Testis (tissue), 3 donors: ENCODE results near the gene TAGAP. TPM values are rescaled to one million over a fixed set of nuclear protein-coding genes. Genes with fewer than 3 reads are reported as not detected.

Experiments
- DNase-seq: peaks from one replicate; pipeline ENCODE4 v3.0.0-alpha.2; 2019
- H3K27ac ChIP-seq, 2 donors: fragments of 200-600 bp; sonication (generic); one replicate each; pipeline ENCODE4 v1.5.1; 2019
- H3K27me3 ChIP-seq: fragments of 200-600 bp; sonication (generic); one replicate; pipeline ENCODE4 v1.5.1; 2019
- H3K36me3 ChIP-seq: fragments of 200-600 bp; sonication (generic); one replicate; pipeline ENCODE4 v1.5.1; 2017; ENCODE audit warnings: low read depth; ENCODE audit errors: missing control alignments
- H3K4me1 ChIP-seq: fragments of 200-600 bp; sonication (generic); one replicate; pipeline ENCODE4 v1.5.1; 2019
- H3K4me3 ChIP-seq, 2 donors: fragments of 200-600 bp; sonication (generic); one replicate each; pipeline ENCODE4 v1.5.1; 2017 to 2019
- H3K9me3 ChIP-seq: fragments of 200-600 bp; sonication (generic); one replicate; pipeline ENCODE4 v1.5.1; 2017
- CTCF ChIP-seq, 3 experiments: fragments of 450-650 bp in 2 of 3; fragments of 200-600 bp in 1 of 3; sonication (generic) in 1 of 3; IDR thresholded peaks; one replicate each; pipeline ENCODE4 v1.5.1; 2016 to 2019; ENCODE audit warnings: antibody characterized with exemption in 3 of 3, mild to moderate bottlenecking in 2 of 3, moderate library complexity in 1 of 3
- POLR2A ChIP-seq: fragments of 450-650 bp; IDR thresholded peaks from one replicate; pipeline ENCODE4 v1.6.1; 2017; ENCODE audit warnings: antibody characterized with exemption, mild to moderate bottlenecking, moderate library complexity
- WGBS, 2 donors: methylation state at CpG; one replicate each; pipeline ENCODE4 v1.1.5; 2018; 5-methylcytosine and 5-hydroxymethylcytosine counted together
- intact Hi-C: fragments of 100-400 bp; cut with DNase I; formaldehyde crosslinking; loops from one replicate; pipeline ENCODE4 v1.15.1; 2023; ENCODE audit warnings: low total_unique reads
- polyA plus RNA-seq: library from polyadenylated mRNA; stranded (reverse); fragments of 350-450 nt; fragmentation: Illumina TruSeq; extraction: RNeasy Lipid Tissue Mini Kit (QIAGEN cat#74804); gene quantifications from one replicate; pipeline ENCODE4 v1.2.3, GENCODE V29; 2014; ENCODE audit warnings: low read depth, low replicate concordance; ENCODE audit not compliant: insufficient read depth
- total RNA-seq, 2 donors: library from RNA; depleted of rRNA; stranded (reverse); fragments of >200 nt; gene quantifications; one replicate each; pipeline ENCODE4 v1.2.3, GENCODE V29; 2016

TAGAP gene
- total and polyA plus RNA-seq, 3 donors from 2014 or later: 1.1 to 4.9 (median 4.5) TPM

- 54 to 70% methylated on average over 2 of the region's 2 CpGs for WGBS, 2 donors
These were observed 30.1 kb upstream of the TAGAP start for GRCh38 chr6:159074876-159075275.

GRCh38 chr6:159074120-159074684, 29.4 kb upstream of the TAGAP start:
- 40 to 48% methylated on average over 3 of the region's 3 CpGs for WGBS, 2 donors
- H3K36me3 ChIP-seq: no peaks in the 10 kb centered on the region
- peak; percentile 74 for DNase-seq

More at GRCh38 chr6:159074876-159075275, 30.1 kb upstream of the TAGAP start:
- no peak for DNase-seq
- Histone ChIP-seq H3K9me3 (no peaks in the 10 kb centered on the region), H3K4me1 (no peaks in the 10 kb centered on the region), H3K27ac (no peak overlapping the region), H3K36me3 (no peaks in the 10 kb centered on the region), H3K4me3 (no peak overlapping the region), H3K27me3 (no peaks in the 10 kb centered on the region)
- intact Hi-C loops: no loop called here
- TF ChIP-seq POLR2A (no peak), CTCF (IDR thresholded peaks at IDR 0.05) (no peak)

GRCh38 chr6:159071843-159072769, 27.3 kb upstream of the TAGAP start:
- whole genome bisulfite sequencing, 2 donors: 64 to 72% methylated on average over 7 of the region's 7 CpGs
- no peaks in the 10 kb centered on the region for H3K9me3 ChIP-seq
- H3K27me3 ChIP-seq: no peaks in the 10 kb centered on the region
- no peaks in the 10 kb centered on the region for H3K4me1 ChIP-seq
- intact Hi-C loops: no loop called here
- no peaks in the 10 kb centered on the region for H3K36me3 ChIP-seq
- no peak overlapping the region for H3K27ac ChIP-seq
- H3K4me3 ChIP-seq: no peak overlapping the region
- TF ChIP-seq CTCF (IDR thresholded peaks at IDR 0.05) (no peak), POLR2A (no peak)
- no peak for DNase-seq

More at GRCh38 chr6:159074120-159074684, 29.4 kb upstream of the TAGAP start:
- H3K4me3 ChIP-seq: no peak overlapping the region
- intact Hi-C loops: no loop called here
- no peaks in the 10 kb centered on the region for H3K9me3 ChIP-seq
- H3K4me1 ChIP-seq: no peaks in the 10 kb centered on the region
- no peak overlapping the region for H3K27ac ChIP-seq
- no peaks in the 10 kb centered on the region for H3K27me3 ChIP-seq
- TF ChIP-seq CTCF (IDR thresholded peaks at IDR 0.05): no peak
- TF ChIP-seq POLR2A: no peak

- H3K9me3 ChIP-seq: no peaks in the 10 kb centered on the region
- no peaks in the 10 kb centered on the region for H3K27me3 ChIP-seq
- H3K4me1 ChIP-seq: peaks cover 3% of the 10 kb centered on the region
- H3K36me3 ChIP-seq: no peaks in the 10 kb centered on the region
- TF ChIP-seq CTCF (IDR thresholded peaks at IDR 0.05) (no peak), POLR2A (no peak)
- H3K4me3 ChIP-seq: no peak overlapping the region
- intact Hi-C loops: no loop called here
- H3K27ac ChIP-seq: no peak overlapping the region
- 47 to 53% methylated on average over 17 of the region's 17 CpGs for WGBS, 2 donors
- DNase-seq: no peak
These were observed 24.2 kb upstream of the TAGAP start for GRCh38 chr6:159068904-159069578.
